HEK293 (cell line): ENCODE measurements around the gene TACC2.

ENCODE experiments used
- CTCF ChIA-PET: fragments of 350-600 bp; formaldehyde crosslinking; extraction: SDS; loops from one replicate; lab custom pipeline; 2021; ENCODE audit warnings: antibody characterized with exemption; lab: Yijun Ruan, JAX
- POLR2A ChIA-PET: fragments of 300-600 bp; formaldehyde crosslinking; extraction: SDS; loops from one replicate; lab custom pipeline; 2020; ENCODE audit warnings: antibody characterized with exemption, inconsistent platforms; lab: Yijun Ruan, JAX
- H3K27ac ChIP-seq: fragments of 200-500 bp; sonication (Bioruptor generic); 2 replicates; pipeline ENCODE4 v1.5.1; 2014; ENCODE audit warnings: low read depth, low read length, control low read depth, inconsistent platforms; ENCODE audit errors: extremely low read depth
- H3K36me3 ChIP-seq, 2 experiments: fragments of 200-500 bp in 1 of 2; sonication (Bioruptor generic) in 1 of 2; 1 replicate in 1 of 2; 2 replicates in 1 of 2; pipeline ENCODE4 v1.5.1; 2014 to 2017; ENCODE audit warnings: inconsistent platforms in 2 of 2, low read length in 2 of 2; ENCODE audit not compliant: control insufficient read depth in 2 of 2, insufficient read depth in 1 of 2
- H3K4me1 ChIP-seq: fragments of 200-500 bp; sonication (Bioruptor generic); 2 replicates; pipeline ENCODE4 v1.5.1; 2014; ENCODE audit warnings: mild to moderate bottlenecking, low read length, inconsistent platforms; ENCODE audit not compliant: control insufficient read depth, insufficient read depth
- H3K4me3 ChIP-seq: 2 replicates; pipeline ENCODE4 v1.5.1; 2011; ENCODE audit warnings: low read depth, mild to moderate bottlenecking, control low read depth, low read length, moderate library complexity
- H3K9me3 ChIP-seq: fragments of 200-500 bp; sonication (Bioruptor generic); 2 replicates; pipeline ENCODE4 v1.5.1; 2014; ENCODE audit warnings: low read depth, low read length, inconsistent platforms; ENCODE audit not compliant: control insufficient read depth, insufficient read depth
- GLIS1 ChIP-seq: fragments of 450-650 bp; formaldehyde crosslinking; IDR thresholded peaks from 2 replicates; pipeline ENCODE4 v1.5.1; 2016; ENCODE audit warnings: missing biosample characterization, missing genetic modification characterization
- GLIS2 ChIP-seq: fragments of 450-650 bp; formaldehyde crosslinking; IDR thresholded peaks from 2 replicates; pipeline ENCODE4 v1.5.1; 2016; ENCODE audit warnings: missing biosample characterization, missing genetic modification characterization
- KLF7 ChIP-seq: fragments of 450-650 bp; formaldehyde crosslinking; IDR thresholded peaks from 2 replicates; pipeline ENCODE4 v1.5.1; 2016; ENCODE audit warnings: missing biosample characterization, missing genetic modification characterization, borderline replicate concordance
- KLF8 ChIP-seq: fragments of 450-650 bp; formaldehyde crosslinking; IDR thresholded peaks from 2 replicates; pipeline ENCODE4 v1.5.1; 2016; ENCODE audit warnings: missing biosample characterization, missing genetic modification characterization
- OSR2 ChIP-seq: fragments of 450-650 bp; formaldehyde crosslinking; IDR thresholded peaks from 2 replicates; pipeline ENCODE4 v1.5.1; 2016; ENCODE audit warnings: missing biosample characterization, missing genetic modification characterization
- PATZ1 ChIP-seq: fragments of 450-650 bp; formaldehyde crosslinking; IDR thresholded peaks from 2 replicates; pipeline ENCODE4 v1.5.1; 2016; ENCODE audit warnings: missing biosample characterization, missing genetic modification characterization
- PRDM6 ChIP-seq: fragments of 450-650 bp; formaldehyde crosslinking; IDR thresholded peaks from 2 replicates; pipeline ENCODE4 v1.5.1; 2017; ENCODE audit warnings: missing biosample characterization, missing genetic modification characterization
- SCRT2 ChIP-seq: fragments of 450-650 bp; formaldehyde crosslinking; IDR thresholded peaks from 2 replicates; pipeline ENCODE4 v1.5.1; 2016; ENCODE audit warnings: missing biosample characterization, missing genetic modification characterization
- TCF7L2 ChIP-seq: IDR thresholded peaks from 2 replicates; pipeline ENCODE4 v1.6.1; 2011; ENCODE audit warnings: low read depth, mild to moderate bottlenecking, inconsistent platforms, low read length, moderate library complexity, borderline replicate concordance
- ZBTB20 ChIP-seq: fragments of 450-650 bp; formaldehyde crosslinking; IDR thresholded peaks from 2 replicates; pipeline ENCODE4 v1.5.1; 2016; ENCODE audit warnings: missing biosample characterization, missing genetic modification characterization
- ZBTB21 ChIP-seq: fragments of 450-650 bp; formaldehyde crosslinking; IDR thresholded peaks from 2 replicates; pipeline ENCODE4 v1.5.1; 2017; ENCODE audit warnings: missing biosample characterization, missing genetic modification characterization
- ZIC2 ChIP-seq: fragments of 450-650 bp; formaldehyde crosslinking; IDR thresholded peaks from 2 replicates; pipeline ENCODE4 v1.5.1; 2016; ENCODE audit warnings: missing biosample characterization, missing genetic modification characterization
- ZNF114 ChIP-seq: fragments of 450-650 bp; formaldehyde crosslinking; IDR thresholded peaks from 2 replicates; pipeline ENCODE4 v1.5.0; 2017; ENCODE audit warnings: missing biosample characterization, missing genetic modification characterization
- ZNF148 ChIP-seq: fragments of 450-650 bp; formaldehyde crosslinking; IDR thresholded peaks from 2 replicates; pipeline ENCODE4 v1.5.0; 2017; ENCODE audit warnings: missing biosample characterization, missing genetic modification characterization, borderline replicate concordance
- ZNF223 ChIP-seq: fragments of 450-650 bp; formaldehyde crosslinking; IDR thresholded peaks from 2 replicates; pipeline ENCODE4 v1.5.1; 2016; ENCODE audit warnings: missing biosample characterization, missing genetic modification characterization
- ZNF394 ChIP-seq: fragments of 450-650 bp; formaldehyde crosslinking; IDR thresholded peaks from 2 replicates; pipeline ENCODE4 v1.5.1; 2016; ENCODE audit warnings: missing biosample characterization, missing genetic modification characterization, mild to moderate bottlenecking, moderate library complexity, borderline replicate concordance
- ZNF529 ChIP-seq: fragments of 450-650 bp; formaldehyde crosslinking; IDR thresholded peaks from 2 replicates; pipeline ENCODE4 v1.5.1; 2017; ENCODE audit warnings: missing genetic modification characterization, missing biosample characterization; ENCODE audit not compliant: insufficient replicate concordance
- ZNF544 ChIP-seq: fragments of 450-650 bp; formaldehyde crosslinking; IDR thresholded peaks from 2 replicates; pipeline ENCODE4 v1.5.0; 2017; ENCODE audit warnings: missing biosample characterization, missing genetic modification characterization
- ZNF561 ChIP-seq: fragments of 450-650 bp; IDR thresholded peaks from 2 replicates; pipeline ENCODE4 v1.5.1; 2018; ENCODE audit warnings: missing biosample characterization, missing genetic modification characterization, borderline replicate concordance
- ZNF791 ChIP-seq: fragments of 450-650 bp; formaldehyde crosslinking; IDR thresholded peaks from 2 replicates; pipeline ENCODE4 v1.5.1; 2016; ENCODE audit warnings: missing biosample characterization, missing genetic modification characterization
- ZNF792 ChIP-seq: fragments of 450-650 bp; formaldehyde crosslinking; IDR thresholded peaks from 2 replicates; pipeline ENCODE4 v1.5.1; 2016; ENCODE audit warnings: missing biosample characterization, missing genetic modification characterization
- ZSCAN4 ChIP-seq: fragments of 450-650 bp; formaldehyde crosslinking; IDR thresholded peaks from 2 replicates; pipeline ENCODE4 v1.5.1; 2017; ENCODE audit warnings: missing biosample characterization, missing genetic modification characterization

The TACC2 gene

GRCh38 chr10:122245897-122246296, 256.9 kb downstream of the TACC2 start (continued):
- TF ChIP-seq ZNF148 (tag by site-specific recombination), result no peak
- no peak for TF ChIP-seq OSR2 (tag by site-specific recombination)
- no peak for TF ChIP-seq KLF8 (tag by site-specific recombination)
- TF ChIP-seq TCF7L2, result no peak
- TF ChIP-seq ZNF223 (tag by site-specific recombination), result no peak
- no peak for TF ChIP-seq ZNF114 (tag by site-specific recombination)
- TF ChIP-seq SCRT2 (tag by site-specific recombination), result no peak
- no peak for TF ChIP-seq PATZ1
- no peak for TF ChIP-seq ZNF544 (tag by site-specific recombination)
- no peak for TF ChIP-seq ZNF561
- TF ChIP-seq ZNF791 (tag by site-specific recombination), result no peak
- TF ChIP-seq ZBTB21 (tag by site-specific recombination), result no peak
- TF ChIP-seq ZBTB20 (tag by site-specific recombination), result no peak
- TF ChIP-seq PRDM6 (tag by site-specific recombination), result no peak

- Histone ChIP-seq H3K27ac (no peak overlapping the region), H3K4me1 (no peaks in the 10 kb centered on the region), H3K4me3 (no peak overlapping the region), H3K9me3 (no peaks in the 10 kb centered on the region), H3K36me3 (peaks cover 0 to 4% of the 10 kb centered on the region in 2 experiments; a peak in 1 of 3 replicates)
- ChIA-PET CTCF (interaction anchor here (4.2 kb wide), 1 partner anchor 21 kb away, joined by 16 read pairs; no protein-coding TSS in a partner anchor), POLR2A (no interaction called here)
- TF ChIP-seq ZIC2 (peak; percentile 93), KLF7 (no peak), ZNF529 (no peak), GLIS2 (no peak), ZNF792 (tag by site-specific recombination) (no peak), ZNF394 (no peak), ZSCAN4 (tag by site-specific recombination) (no peak), GLIS1 (tag by site-specific recombination) (peak; percentile 61)
Observed at GRCh38 chr10:122246830-122247520, 258.0 kb downstream of the TACC2 start.
